ENCODE results near the gene LEKR1.

DNA sequence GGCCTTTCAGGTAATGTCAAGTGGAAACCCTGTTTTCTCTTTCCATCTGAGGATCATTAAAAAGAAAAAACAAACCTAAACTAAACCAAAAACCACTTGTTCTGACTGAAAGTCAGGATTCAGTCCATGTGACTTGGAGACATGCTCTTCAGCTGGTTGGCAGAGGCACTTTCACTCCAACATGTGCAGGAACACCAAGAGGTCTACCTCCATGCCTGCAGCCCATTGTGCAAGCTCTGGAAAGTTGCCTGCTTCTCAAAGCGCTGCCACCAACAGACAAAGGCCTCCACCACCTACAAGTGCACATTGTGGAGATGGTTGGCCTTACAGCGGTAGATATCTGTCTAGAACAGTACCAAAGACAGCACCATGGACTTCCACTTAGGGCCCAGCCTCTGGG is 161.8 kb downstream of the LEKR1 start:
- TF ChIP-seq ZFX (IDR thresholded peaks at IDR 0.05; ENCODE audit: borderline replicate concordance), result no peak
- TF ChIP-seq, protein P1, sequence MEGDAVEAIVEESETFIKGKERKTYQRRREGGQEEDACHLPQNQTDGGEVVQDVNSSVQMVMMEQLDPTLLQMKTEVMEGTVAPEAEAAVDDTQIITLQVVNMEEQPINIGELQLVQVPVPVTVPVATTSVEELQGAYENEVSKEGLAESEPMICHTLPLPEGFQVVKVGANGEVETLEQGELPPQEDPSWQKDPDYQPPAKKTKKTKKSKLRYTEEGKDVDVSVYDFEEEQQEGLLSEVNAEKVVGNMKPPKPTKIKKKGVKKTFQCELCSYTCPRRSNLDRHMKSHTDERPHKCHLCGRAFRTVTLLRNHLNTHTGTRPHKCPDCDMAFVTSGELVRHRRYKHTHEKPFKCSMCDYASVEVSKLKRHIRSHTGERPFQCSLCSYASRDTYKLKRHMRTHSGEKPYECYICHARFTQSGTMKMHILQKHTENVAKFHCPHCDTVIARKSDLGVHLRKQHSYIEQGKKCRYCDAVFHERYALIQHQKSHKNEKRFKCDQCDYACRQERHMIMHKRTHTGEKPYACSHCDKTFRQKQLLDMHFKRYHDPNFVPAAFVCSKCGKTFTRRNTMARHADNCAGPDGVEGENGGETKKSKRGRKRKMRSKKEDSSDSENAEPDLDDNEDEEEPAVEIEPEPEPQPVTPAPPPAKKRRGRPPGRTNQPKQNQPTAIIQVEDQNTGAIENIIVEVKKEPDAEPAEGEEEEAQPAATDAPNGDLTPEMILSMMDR (IDR thresholded peaks at IDR 0.05), result no peak

All from 22Rv1 (cell line).